ENCODE measurements around the gene BLOC1S1. TPM values are rescaled to one million over a fixed set of nuclear protein-coding genes. Genes with fewer than 3 reads are reported as not detected.

BLOC1S1 gene
- total RNA-seq, 2 experiments from 2014 or later: 139 to 152 TPM

DNA sequence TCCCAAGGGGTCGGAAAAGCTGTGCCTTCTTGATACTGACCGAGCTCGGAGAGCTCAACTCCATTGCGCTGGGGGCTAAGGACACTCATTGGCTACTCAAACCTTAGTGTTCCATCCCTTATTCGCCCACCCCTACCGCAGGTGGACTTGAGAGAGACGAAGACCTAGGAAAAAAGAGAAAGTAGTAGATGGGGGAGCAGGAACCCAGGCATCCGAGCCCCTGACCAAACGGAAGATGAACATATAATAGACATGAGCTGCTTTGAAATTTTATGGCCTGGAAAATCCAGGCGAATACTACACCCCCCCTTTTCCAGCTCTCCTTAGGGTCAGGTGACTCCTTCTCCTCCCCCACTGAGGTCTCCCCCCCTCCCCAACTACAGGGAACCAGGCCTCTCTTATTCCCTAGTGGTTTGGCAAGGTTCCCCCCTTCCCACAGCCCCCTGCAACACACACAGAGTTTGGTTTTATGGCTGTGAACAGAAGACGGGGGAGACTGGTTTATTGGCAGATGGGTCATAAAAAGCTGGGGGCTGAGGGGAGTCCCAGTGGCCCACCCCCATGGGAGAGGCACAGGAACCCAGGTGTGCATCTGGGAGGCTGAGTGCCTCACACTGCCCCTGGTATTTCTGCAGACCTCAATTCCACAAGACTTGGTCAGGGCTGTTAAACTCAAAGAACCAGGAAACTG lies 28.6 kb downstream of the BLOC1S1 start:
- TSS peak; percentile 61 for BruUV-seq (replicated peaks)
- POLR2A ChIA-PET: interaction anchor here (0.6 to 3.7 kb wide), 10 partner anchors 10 to 372 kb away, joined by 3 to 12 read pairs (median 4); partner anchors contain the start of genes DNAJC14, ORMDL2, PYM1 and RAB5B
- H3K36me3 ChIP-seq (ENCODE audit: insufficient read depth, low read length): peaks cover 24% of the 10 kb centered on the region; the same call in 1 of the 2 replicates
- peak overlapping the region; percentile 100 for H3K4me2 ChIP-seq (ENCODE audit: low read length)
- peaks cover 17% of the 10 kb centered on the region; the same call in 1 of the 2 replicates for H4K20me1 ChIP-seq (ENCODE audit: insufficient read depth, low read length)
- no peak overlapping the region for H2AFZ ChIP-seq (ENCODE audit: low read length)
- TF ChIP-seq EZH2phosphoT487 (IDR thresholded peaks at IDR 0.05; ENCODE audit: borderline replicate concordance, low read depth, low read length): no peak
- TF ChIP-seq, protein P1, sequence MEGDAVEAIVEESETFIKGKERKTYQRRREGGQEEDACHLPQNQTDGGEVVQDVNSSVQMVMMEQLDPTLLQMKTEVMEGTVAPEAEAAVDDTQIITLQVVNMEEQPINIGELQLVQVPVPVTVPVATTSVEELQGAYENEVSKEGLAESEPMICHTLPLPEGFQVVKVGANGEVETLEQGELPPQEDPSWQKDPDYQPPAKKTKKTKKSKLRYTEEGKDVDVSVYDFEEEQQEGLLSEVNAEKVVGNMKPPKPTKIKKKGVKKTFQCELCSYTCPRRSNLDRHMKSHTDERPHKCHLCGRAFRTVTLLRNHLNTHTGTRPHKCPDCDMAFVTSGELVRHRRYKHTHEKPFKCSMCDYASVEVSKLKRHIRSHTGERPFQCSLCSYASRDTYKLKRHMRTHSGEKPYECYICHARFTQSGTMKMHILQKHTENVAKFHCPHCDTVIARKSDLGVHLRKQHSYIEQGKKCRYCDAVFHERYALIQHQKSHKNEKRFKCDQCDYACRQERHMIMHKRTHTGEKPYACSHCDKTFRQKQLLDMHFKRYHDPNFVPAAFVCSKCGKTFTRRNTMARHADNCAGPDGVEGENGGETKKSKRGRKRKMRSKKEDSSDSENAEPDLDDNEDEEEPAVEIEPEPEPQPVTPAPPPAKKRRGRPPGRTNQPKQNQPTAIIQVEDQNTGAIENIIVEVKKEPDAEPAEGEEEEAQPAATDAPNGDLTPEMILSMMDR (conservative IDR thresholded peaks at IDR 0.05; ENCODE audit: low read length): no peak
- CTCF ChIA-PET (ENCODE audit: unreplicated experiment): interaction anchor here (0.5 to 2.1 kb wide), 4 partner anchors 10 to 884 kb away, joined by 3 to 9 read pairs (median 4); partner anchors contain the start of gene RAB5B
- H3K79me2 ChIP-seq (ENCODE audit: insufficient read depth, low read depth, low read length): peaks cover 18% of the 10 kb centered on the region; the same call in 1 of the 2 replicates
- intact Hi-C loops (cut with micrococcal nuclease; ENCODE audit: unreplicated experiment): loop anchor here (1.0 kb wide), 1 partner anchor 196 kb away; no protein-coding TSS in a partner anchor
- no peak overlapping the region for H3K27ac ChIP-seq (ENCODE audit: low read depth, low read length, poor library complexity, severe bottlenecking)
- H3K9me3 ChIP-seq (ENCODE audit: low read length): no peaks in the 10 kb centered on the region
- DNase-seq (ENCODE audit: low spot score): peak; percentile 35
- H3K9me2 ChIP-seq (ENCODE audit: insufficient read depth, low read length): no peaks in the 10 kb centered on the region
- H3K4me3 ChIP-seq (ENCODE audit: low read depth, low read length, poor library complexity, severe bottlenecking): peak overlapping the region; percentile 91
- H3K4me1 ChIP-seq (ENCODE audit: insufficient read depth, low read length, poor library complexity, severe bottlenecking): peaks cover 40% of the 10 kb centered on the region

DNA sequence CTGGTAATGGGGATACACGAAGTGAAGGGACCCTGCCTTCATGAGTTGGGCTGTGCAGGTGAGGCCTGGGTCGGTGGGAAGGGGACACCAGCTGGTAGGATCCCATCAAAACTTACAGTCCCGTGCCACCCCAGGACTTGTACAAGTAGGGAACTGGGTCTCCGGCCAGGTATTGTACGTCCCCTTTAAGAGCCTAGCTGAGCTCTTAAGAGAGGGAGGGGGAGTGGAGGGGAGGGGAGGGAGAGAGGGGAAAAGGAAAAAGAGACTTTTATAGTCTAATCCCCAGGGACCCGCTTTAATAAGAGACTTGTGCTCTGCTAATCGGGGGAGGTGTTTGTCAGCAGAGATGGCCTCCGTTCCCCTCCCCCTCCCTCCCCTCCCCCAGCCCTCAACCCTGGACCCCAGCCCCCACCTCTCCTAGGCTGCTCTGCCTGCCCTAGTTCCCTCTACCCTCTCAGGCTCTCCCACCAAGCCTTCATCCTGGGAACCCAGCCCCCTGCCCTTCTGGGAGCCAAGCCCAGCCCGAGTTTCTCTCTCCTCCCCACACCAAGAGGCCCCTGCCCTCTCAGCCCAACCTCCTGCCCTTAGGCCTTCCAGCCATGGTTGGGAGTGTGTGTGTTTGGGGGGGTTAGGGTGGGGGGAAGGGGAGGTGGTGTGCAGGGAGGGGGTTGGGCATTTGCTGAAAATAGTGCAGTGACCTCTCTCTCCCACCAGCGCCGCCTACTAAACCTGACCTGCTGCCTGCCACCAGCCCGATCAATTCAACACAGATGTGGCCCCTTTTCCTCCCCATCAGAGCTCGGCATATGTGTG lies 29.7 kb downstream of the BLOC1S1 start:
- Histone ChIP-seq H3K4me1 (ENCODE audit: insufficient read depth, low read length, poor library complexity, severe bottlenecking) (peaks cover 40% of the 10 kb centered on the region), H3K79me2 (ENCODE audit: insufficient read depth, low read depth, low read length) (peaks cover 18% of the 10 kb centered on the region; the same call in 1 of the 2 replicates), H3K9me3 (ENCODE audit: low read length) (no peaks in the 10 kb centered on the region), H3K36me3 (ENCODE audit: insufficient read depth, low read length) (peaks cover 33% of the 10 kb centered on the region; the same call in 1 of the 2 replicates), H3K27ac (ENCODE audit: low read depth, low read length, poor library complexity, severe bottlenecking) (peak overlapping the region; percentile 43), H3K4me2 (ENCODE audit: low read length) (peak overlapping the region; percentile 100), H3K4me3 (ENCODE audit: low read depth, low read length, poor library complexity, severe bottlenecking) (peak overlapping the region; percentile 91), H3K9me2 (ENCODE audit: insufficient read depth, low read length) (no peaks in the 10 kb centered on the region), H2AFZ (ENCODE audit: low read length) (no peak overlapping the region), H4K20me1 (ENCODE audit: insufficient read depth, low read length) (peaks cover 17% of the 10 kb centered on the region; the same call in 1 of the 2 replicates)
- intact Hi-C loops (cut with micrococcal nuclease; ENCODE audit: unreplicated experiment): no loop called here
- no TSS peak for BruUV-seq (replicated peaks)
- ChIA-PET CTCF (ENCODE audit: unreplicated experiment) (interaction anchor here (0.6 to 2.1 kb wide), 2 partner anchors 9 to 1192 kb away, joined by 3 to 9 read pairs; no protein-coding TSS in a partner anchor), POLR2A (interaction anchor here (0.6 to 3.7 kb wide), 13 partner anchors 7 to 182 kb away, joined by 3 to 12 read pairs (median 4); partner anchors contain the start of genes BLOC1S1, ORMDL2, PYM1 and SARNP)
- peak; percentile 87 for DNase-seq (ENCODE audit: low spot score)
- TF ChIP-seq, protein P1 (conservative IDR thresholded peaks at IDR 0.05; ENCODE audit: low read length): no peak
- TF ChIP-seq EZH2phosphoT487 (IDR thresholded peaks at IDR 0.05; ENCODE audit: borderline replicate concordance, low read depth, low read length): no peak

Measured in OCI-LY7 (cell line).